LoVo (cell line): Measurements from ENCODE around the gene GPR151.
"Not testable (repeated sequence)": the region's sequence is repeated elsewhere in the genome, so short reads cannot be mapped to it uniquely, and the experiment has no call there.

Source experiments
- DNase-seq: peaks from one replicate; pipeline ENCODE4 v3.0.0-alpha.2; 2016; ENCODE audit warnings: low spot score

GPR151 gene

GRCh38 chr5:146516151-146516475, at the start of gene GPR151:
TSS of gene GPR151 (minus strand) at chr5:146516190. CDS start at chr5:146516113, 77 bp downstream.
- no peak for DNase-seq

DNA sequence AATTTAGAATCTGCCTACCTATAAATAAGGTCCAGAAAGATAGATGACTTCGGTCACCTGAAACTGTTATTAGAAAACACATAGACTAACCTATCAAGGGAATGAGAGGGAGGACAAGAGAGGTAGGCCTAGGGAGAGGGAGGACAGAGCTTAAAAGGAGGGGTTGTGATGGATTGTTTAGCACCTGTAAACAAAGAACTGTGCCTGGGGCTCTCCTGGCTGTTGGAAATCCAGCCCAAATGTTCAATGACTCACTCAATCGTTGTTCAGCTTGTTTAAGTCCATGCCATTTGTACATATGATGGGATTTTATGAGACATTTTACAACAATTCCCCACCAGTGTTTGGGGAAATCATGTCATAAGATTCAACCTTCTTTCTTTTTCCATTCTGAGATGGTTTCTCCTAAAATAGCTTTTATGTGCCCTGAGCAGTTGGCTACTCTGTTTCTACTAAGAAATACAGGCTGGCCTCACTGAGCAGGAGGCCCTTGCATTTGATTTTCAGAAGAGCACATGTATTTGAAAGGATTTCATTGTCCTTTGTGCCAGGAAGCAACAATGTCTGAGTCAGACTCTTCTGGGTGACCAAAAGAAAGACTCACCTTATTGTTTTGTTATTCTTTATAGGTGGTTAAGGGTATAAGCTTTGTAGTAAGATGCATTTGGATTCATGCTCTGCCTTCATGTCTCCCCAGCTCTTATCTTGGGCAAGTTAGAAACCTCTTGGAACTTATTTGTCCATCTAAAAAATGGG, 48.2 kb upstream of the GPR151 start:
- DNase-seq, result no peak

DNA sequence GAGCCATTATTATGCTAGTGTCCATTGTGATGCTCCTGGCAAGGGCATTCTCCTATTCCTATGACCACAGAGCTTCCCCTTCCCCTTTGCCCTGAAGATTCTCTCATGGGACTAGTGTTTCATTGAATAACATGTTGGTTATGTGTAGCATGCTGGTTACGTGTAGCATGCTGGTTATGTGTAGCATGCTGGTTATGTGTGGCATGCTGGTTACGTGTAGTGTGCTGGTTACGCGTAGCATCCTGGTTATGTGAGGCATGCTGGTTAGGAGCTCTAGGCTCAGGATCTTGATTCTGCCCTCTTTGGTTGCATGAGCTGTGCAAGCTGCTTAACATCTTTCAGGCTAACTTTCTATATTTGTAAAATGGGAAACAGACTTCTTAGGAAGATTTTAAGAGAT, 46.5 kb upstream of the GPR151 start:
- DNase-seq, result no peak

GRCh38 chr5:146561711-146562110, 45.7 kb upstream of the GPR151 start:
- DNase-seq, result no peak

DNA sequence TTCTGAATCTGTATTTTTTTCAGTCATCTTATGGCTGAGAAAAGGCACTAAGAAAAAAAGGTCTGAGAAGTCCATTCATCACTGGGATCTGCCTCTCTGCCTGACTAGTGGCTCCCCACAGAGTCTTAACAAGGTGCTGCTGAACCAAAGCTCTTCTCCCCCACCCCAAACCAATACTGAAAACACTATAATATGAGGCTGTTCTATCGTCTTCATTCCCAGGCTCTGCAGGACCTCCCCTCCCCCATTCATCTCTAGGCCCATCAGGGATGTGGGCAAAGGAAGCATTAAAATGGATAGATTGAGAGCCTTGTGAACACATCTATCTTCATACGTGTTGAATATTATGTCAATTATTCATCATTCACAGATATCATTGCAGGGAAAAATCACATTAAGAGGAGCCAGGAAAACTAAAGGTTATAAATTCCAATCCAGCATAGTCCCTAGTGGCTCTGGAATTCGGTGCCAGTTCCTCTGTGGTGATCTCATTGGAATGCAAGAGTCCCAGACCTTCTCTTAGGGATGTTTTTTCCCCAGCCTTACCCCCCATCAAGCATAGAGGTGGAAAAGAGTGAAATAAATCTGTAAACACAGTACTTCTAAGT, 44.3 kb upstream of the GPR151 start:
- no peak for DNase-seq

DNA sequence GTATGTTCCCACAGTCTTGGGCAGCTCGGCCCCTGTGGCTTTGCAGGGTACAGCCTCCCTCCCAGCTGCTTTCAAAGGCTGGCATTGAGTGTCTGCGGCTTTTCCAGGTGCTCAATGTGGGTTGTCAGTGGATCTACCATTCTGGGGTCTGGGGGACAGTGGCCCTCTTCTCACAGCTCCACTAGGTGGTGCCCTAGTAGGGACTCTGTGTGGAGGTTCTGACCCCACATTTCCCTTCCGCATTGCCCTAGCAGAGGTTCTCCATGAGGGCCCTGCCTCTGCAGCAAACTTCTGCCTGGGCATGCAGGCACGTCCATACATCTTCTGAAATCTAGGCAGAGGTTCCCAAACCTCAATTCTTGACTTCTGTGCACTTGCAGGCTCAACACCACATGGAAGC, 40.9 kb upstream of the GPR151 start:
- DNase-seq, result not testable (repeated sequence)

DNA sequence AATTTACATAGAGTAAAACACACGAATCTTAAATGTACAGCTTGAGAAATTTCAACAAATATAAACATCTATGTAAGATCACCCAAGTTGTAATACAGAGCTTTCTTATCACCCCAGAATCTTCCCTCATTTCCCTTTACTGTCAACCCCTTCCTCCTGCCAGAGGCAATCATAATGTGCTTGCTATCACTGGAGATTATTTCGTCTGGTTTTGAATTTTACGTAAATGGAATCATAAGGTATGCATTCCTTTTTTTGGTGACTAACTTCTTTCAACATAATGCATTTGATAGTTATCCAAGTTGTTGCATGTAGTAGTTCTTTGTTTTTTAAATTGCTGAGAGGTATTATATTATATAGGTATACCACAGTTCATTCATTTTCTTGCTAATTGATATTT, 37.5 kb upstream of the GPR151 start:
- DNase-seq, result no peak

GRCh38 chr5:146549615-146550014, 33.6 kb upstream of the GPR151 start:
- DNase-seq, result no peak

DNA sequence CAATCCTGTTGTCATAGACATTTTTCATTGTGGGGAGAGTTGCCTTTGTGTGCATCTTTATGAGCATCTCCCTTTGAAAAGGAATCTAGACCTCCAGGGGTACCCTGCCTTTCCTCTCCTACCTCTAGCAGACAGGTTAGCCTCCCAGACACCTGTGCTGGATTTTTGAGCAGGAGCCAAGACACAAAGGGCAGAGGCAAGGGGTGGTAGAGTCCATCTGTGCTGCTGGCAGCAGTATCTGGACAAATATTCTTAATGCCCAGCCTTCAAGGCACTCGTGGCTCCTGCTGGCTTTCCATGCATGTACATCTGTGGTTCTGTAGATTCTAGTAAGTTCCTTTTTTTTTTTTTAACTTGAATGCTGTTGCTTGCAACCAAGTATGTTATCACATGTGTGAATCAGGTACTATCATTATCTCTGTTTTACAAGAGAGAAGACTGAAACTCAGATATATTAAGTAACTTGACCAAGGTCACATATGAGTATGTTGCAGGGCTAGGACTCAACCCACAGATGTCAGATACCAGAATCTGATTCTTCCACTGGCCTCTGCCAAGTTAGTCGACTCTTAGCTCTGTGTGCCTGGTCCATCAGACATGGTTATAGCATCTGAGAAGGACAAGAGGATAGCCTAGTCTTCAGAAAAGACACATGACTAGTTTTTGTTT, 32.9 kb upstream of the GPR151 start:
- DNase-seq, result no peak

- no peak for DNase-seq
Measured at GRCh38 chr5:146544232-146544631, 28.2 kb upstream of the GPR151 start.

DNA sequence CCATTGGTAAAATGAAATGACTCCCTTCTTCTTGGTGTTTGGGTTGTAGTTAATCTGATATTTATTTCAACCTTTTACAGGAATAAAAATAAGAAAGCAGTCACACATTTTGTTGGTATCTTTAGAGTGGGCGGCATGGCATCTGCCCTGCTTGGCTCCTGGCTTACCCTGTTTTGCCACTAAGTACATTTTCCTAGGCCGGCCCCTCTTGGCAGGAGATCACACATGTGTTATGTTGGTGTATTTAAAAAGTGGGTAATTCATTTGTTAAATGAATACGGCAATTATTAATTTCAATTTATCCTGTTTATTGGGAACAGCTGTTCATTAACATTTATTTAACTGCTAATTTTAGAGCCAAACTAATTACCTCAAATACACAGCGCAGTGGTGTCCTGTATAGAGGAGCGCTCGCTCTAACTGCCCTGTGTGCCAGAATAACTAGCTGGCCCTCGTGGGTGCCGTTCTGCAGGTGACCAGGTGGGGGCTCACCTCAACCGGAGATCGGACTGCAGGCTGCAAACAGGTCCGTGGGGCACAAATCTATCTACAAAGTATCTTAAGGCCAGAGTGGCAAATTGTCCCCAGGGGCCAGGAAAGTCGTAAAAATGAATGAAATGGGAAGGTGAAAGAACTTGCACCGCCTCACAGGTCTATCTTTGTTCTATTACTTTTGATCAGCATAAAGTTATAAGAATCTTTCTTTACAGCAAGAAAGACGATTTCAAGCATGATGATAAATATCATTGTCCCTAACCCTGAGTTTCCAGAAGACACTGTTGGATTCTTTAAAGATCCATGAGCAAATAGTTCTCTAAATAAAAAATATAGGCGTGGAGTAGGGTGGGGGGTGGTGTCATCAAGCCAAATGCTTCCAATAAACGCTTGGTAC, 26.2 kb upstream of the GPR151 start:
- DNase-seq, result peak; percentile 75

DNA sequence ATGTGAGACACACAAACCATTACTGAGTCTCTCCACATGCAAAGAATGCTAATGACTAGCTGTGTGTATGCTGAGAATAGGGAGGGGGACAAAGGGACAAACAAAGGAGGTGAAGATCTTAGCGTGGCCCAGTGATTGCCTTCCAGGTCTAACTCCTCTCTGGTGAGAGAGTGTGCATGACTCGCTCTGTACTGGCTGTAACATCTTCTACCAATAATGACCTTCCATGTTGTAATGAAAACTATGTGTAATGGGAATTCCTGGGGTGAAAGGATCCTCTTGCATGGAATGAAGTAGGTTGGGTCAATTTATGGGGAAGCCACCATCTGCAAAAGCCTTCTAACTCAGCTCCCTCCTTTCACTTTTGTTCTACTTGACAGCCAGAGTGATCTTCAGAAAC, 24.4 kb upstream of the GPR151 start:
- DNase-seq, result no peak

GRCh38 chr5:146539973-146540372, 24.0 kb upstream of the GPR151 start:
- DNase-seq, result no peak

DNA sequence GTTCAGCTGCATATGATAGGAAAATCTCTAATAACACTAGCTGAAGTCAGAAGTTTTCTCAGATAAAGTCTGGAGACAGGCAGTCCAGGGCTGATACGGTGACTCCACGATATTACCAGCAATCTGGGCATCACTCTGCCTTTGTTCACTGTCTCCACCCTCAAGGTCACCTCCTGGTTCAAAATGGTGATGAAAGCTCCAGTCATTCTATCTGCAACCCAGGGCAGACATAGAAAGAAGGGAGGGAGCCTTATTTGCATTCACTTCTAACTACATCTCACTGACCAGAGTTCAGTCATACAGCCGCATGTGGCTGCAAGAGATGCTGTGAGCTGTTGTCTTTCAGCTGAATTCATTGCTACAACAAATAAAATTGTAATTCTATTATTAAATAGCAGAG, 22.4 kb upstream of the GPR151 start:
- DNase-seq, result no peak

- DNase-seq, result no peak
Measured at GRCh38 chr5:146533882-146534281, 17.9 kb upstream of the GPR151 start.

DNA sequence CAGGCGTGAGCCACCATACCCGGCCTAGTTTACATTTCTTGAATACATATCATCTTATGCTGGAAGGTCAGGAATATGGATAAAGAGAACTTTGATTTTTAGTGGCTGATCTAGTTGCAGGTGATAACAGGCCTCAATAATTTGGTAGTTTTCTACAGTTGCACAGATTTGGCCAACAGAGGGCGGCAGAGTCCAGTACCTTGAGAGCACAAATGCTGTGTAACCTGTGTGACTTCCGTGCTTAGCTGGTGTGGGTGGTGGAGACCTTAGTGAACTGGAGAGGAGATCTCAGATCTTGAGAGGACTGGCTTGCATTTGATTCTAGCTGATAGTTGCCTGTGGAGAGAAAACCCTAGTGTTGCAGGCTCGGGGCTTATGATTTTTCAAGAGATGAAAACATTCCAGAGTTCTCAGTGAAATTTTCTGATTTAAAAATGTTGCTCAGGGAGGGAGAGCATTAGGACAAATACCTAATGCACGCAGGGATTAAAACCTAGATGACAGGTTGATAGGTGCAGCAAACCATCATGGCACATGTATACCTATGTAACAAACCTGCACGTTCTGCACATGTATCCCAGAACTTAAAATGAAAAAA, 17.4 kb upstream of the GPR151 start:
- DNase-seq, result peak; percentile 82

DNA sequence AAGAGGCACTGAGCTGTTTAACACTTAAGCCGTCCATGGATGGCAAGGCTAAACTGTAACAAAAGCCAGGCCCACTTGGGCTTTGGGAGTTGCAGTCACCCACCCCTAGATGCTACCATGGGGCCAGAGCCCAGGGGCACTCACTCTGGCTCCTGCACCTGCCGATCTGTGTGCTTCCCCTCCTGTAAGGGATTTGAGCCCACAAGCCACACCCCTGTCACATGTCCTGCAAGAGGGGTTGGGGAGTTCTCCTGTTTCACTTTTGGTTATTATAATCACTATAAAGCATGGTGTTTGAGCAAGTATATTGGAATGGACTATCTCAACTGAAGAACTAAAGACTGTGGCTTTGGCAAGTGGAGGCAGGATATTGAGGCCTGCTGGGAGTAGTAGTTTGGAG, 14.0 kb upstream of the GPR151 start:
- no peak for DNase-seq

GRCh38 chr5:146528236-146528635, 12.2 kb upstream of the GPR151 start:
- no peak for DNase-seq

- DNase-seq, result no peak
Measured at GRCh38 chr5:146527785-146528184, 11.8 kb upstream of the GPR151 start.

- DNase-seq, result no peak
Measured at GRCh38 chr5:146523698-146524097, 7.7 kb upstream of the GPR151 start.

GRCh38 chr5:146521403-146522106, 5.6 kb upstream of the GPR151 start:
- DNase-seq, result no peak
